IMR-90 (cell line): ENCODE results near the gene C5AR2. TPM values are rescaled to one million over a fixed set of nuclear protein-coding genes. Genes with fewer than 3 reads are reported as not detected.

Experiments used
- ATAC-seq: fragments of 200-7000 bp; cut with Tn5 transposase; 2 replicates; pipeline ENCODE4 v1.9.1; 2020; ENCODE audit warnings: low read depth, mild to moderate bottlenecking, moderate library complexity
- BruUV-seq: library from RNA; stranded (reverse); fragments of 400-500 nt; replicated peaks from 2 replicates; lab custom pipeline; 2021; lab: Mats Ljungman, UMichigan
- CTCF ChIA-PET: fragments of 300-600 bp; formaldehyde crosslinking; extraction: SDS; loops from one replicate; lab custom pipeline; 2021; ENCODE audit warnings: antibody characterized with exemption; lab: Yijun Ruan, JAX
- POLR2A ChIA-PET: fragments of 300-600 bp; sonication (Branson Sonifier 250); formaldehyde crosslinking; loops from one replicate; lab custom pipeline; 2022; ENCODE audit warnings: antibody characterized with exemption; ENCODE audit not compliant: unreplicated experiment; lab: Charles Lee
- DNase-seq: peaks from one replicate; pipeline ENCODE4 v3.0.0; 2013
- H2AFZ ChIP-seq: replicated peaks from 2 replicates; pipeline ENCODE3; 2013; ENCODE audit warnings: low read length, mild to moderate bottlenecking; ENCODE audit not compliant: poor library complexity
- H2AK5ac ChIP-seq: 2 replicates; pipeline ENCODE4 v1.6.1; 2013; ENCODE audit warnings: low read depth, low read length, inconsistent platforms
- H2AK9ac ChIP-seq: replicated peaks from 2 replicates; pipeline ENCODE3; 2013; ENCODE audit warnings: mild to moderate bottlenecking, low read depth, low read length, moderate library complexity; ENCODE audit not compliant: poor library complexity
- H2BK120ac ChIP-seq: 2 replicates; pipeline ENCODE4 v1.6.1; 2013; ENCODE audit warnings: low read depth, low read length, inconsistent platforms
- H2BK15ac ChIP-seq: 3 replicates; pipeline ENCODE4 v1.6.1; 2013; ENCODE audit warnings: low read depth, low read length, inconsistent platforms
- H2BK20ac ChIP-seq: 2 replicates; pipeline ENCODE4 v1.6.1; 2013; ENCODE audit warnings: low read depth, mild to moderate bottlenecking, inconsistent platforms, low read length, moderate library complexity
- H2BK5ac ChIP-seq: 2 replicates; pipeline ENCODE4 v1.6.1; 2013; ENCODE audit warnings: mild to moderate bottlenecking, low read depth, low read length, inconsistent platforms; ENCODE audit not compliant: poor library complexity, severe bottlenecking
- H3K14ac ChIP-seq: replicated peaks from 2 replicates; pipeline ENCODE4 v1.6.1; 2013; ENCODE audit warnings: low read depth, low read length, inconsistent platforms
- H3K18ac ChIP-seq: 2 replicates; pipeline ENCODE4 v1.6.1; 2013; ENCODE audit warnings: low read depth, low read length, control low read depth
- H3K23ac ChIP-seq: 2 replicates; pipeline ENCODE4 v1.6.1; 2013; ENCODE audit warnings: low read depth, low read length, inconsistent platforms
- H3K27ac ChIP-seq: 2 replicates; pipeline ENCODE4 v1.5.1; 2013; ENCODE audit warnings: mild to moderate bottlenecking, control low read depth, low read length; ENCODE audit not compliant: insufficient read depth
- H3K27me3 ChIP-seq: 2 replicates; pipeline ENCODE4 v1.6.1; 2013; ENCODE audit warnings: low read length; ENCODE audit not compliant: control insufficient read depth, insufficient read depth
- H3K36me3 ChIP-seq: 2 replicates; pipeline ENCODE4 v1.6.1; 2013; ENCODE audit warnings: low read length, mixed read lengths; ENCODE audit not compliant: control insufficient read depth, insufficient read depth
- H3K4ac ChIP-seq: 2 replicates; pipeline ENCODE4 v1.6.1; 2013; ENCODE audit warnings: low read depth, low read length, inconsistent platforms
- H3K4me1 ChIP-seq: 2 replicates; pipeline ENCODE4 v1.6.1; 2013; ENCODE audit warnings: low read length, mixed read lengths; ENCODE audit not compliant: control insufficient read depth, insufficient read depth
- H3K4me2 ChIP-seq: 2 replicates; pipeline ENCODE4 v1.6.1; 2013; ENCODE audit warnings: low read depth, mild to moderate bottlenecking, control low read depth, low read length, moderate library complexity
- H3K4me3 ChIP-seq: 2 replicates; pipeline ENCODE4 v1.5.1; 2013; ENCODE audit warnings: low read depth, mild to moderate bottlenecking, control low read depth, low read length, moderate library complexity; ENCODE audit not compliant: insufficient read depth
- H3K56ac ChIP-seq: 2 replicates; pipeline ENCODE4 v1.6.1; 2013; ENCODE audit warnings: low read length, inconsistent platforms; ENCODE audit not compliant: insufficient read depth; ENCODE audit errors: extremely low read depth
- H3K79me1 ChIP-seq, 2 experiments: 2 replicates each; pipeline ENCODE4 v1.6.1; 2013; ENCODE audit warnings: low read length in 2 of 2, inconsistent platforms in 1 of 2, low read depth in 1 of 2
- H3K9ac ChIP-seq: 2 replicates; pipeline ENCODE4 v1.6.1; 2013; ENCODE audit warnings: low read depth, low read length, control low read depth
- H3K9me1 ChIP-seq: 2 replicates; pipeline ENCODE4 v1.6.1; 2013; ENCODE audit warnings: low read length, inconsistent platforms; ENCODE audit not compliant: insufficient read depth
- H3K9me3 ChIP-seq: 2 replicates; pipeline ENCODE4 v1.6.1; 2013; ENCODE audit warnings: low read length; ENCODE audit not compliant: control insufficient read depth, insufficient read depth
- H4K20me1 ChIP-seq: 2 replicates; pipeline ENCODE4 v1.6.1; 2013; ENCODE audit warnings: low read length, inconsistent platforms; ENCODE audit not compliant: insufficient read depth
- H4K5ac ChIP-seq: 2 replicates; pipeline ENCODE4 v1.6.1; 2013; ENCODE audit warnings: mild to moderate bottlenecking, low read depth, low read length, control low read depth
- H4K8ac ChIP-seq, 2 experiments: 2 replicates each; pipeline ENCODE4 v1.6.1; 2013; ENCODE audit warnings: low read depth in 2 of 2, low read length in 2 of 2, control low read depth in 1 of 2, inconsistent platforms in 1 of 2
- H4K91ac ChIP-seq: 2 replicates; pipeline ENCODE4 v1.6.1; 2013; ENCODE audit warnings: low read depth, low read length, inconsistent platforms; ENCODE audit not compliant: insufficient read depth
- CEBPB ChIP-seq: IDR thresholded peaks from 2 replicates; pipeline ENCODE4 v1.6.1; 2012; ENCODE audit warnings: low read depth, low read length, improper control_type of control experiment
- CHD1 ChIP-seq: IDR thresholded peaks from 2 replicates; pipeline ENCODE4 v1.6.1; 2012; ENCODE audit warnings: low read depth, low read length, improper control_type of control experiment
- MAFK ChIP-seq: IDR thresholded peaks from 2 replicates; pipeline ENCODE4 v1.6.1; 2012; ENCODE audit warnings: low read depth, low read length, improper control_type of control experiment
- NFE2L2 ChIP-seq: fragments of 150-350 bp; IDR thresholded peaks from 2 replicates; pipeline ENCODE4 v1.6.1; 2016; ENCODE audit warnings: low read depth, mild to moderate bottlenecking, low read length
- POLR2A ChIP-seq: IDR thresholded peaks from 2 replicates; pipeline ENCODE4 v1.6.1; 2012; ENCODE audit warnings: mild to moderate bottlenecking, low read depth, low read length
- RCOR1 ChIP-seq: IDR thresholded peaks from 2 replicates; pipeline ENCODE4 v1.6.1; 2012; ENCODE audit warnings: mild to moderate bottlenecking, low read length, improper control_type of control experiment; ENCODE audit not compliant: insufficient replicate concordance
- RFX5 ChIP-seq: IDR thresholded peaks from 2 replicates; pipeline ENCODE4 v1.8.0; 2012; ENCODE audit warnings: low read depth, mild to moderate bottlenecking, low read length, moderate library complexity
- SMC3 ChIP-seq: fragments of 150-350 bp; IDR thresholded peaks from 2 replicates; pipeline ENCODE4 v1.6.1; 2016; ENCODE audit warnings: low read depth, mild to moderate bottlenecking, antibody characterized with exemption, low read length, moderate library complexity
- WGBS, 2 experiments: methylation state at CpG; one replicate each; pipeline versions ENCODE4 v1.1.5 to v1.1.7; 2013; ENCODE audit warnings: missing lambda C conversion rate in 2 of 2; ENCODE audit not compliant: insufficient read length in 1 of 2; ENCODE audit errors: extremely low coverage in 2 of 2; 5-methylcytosine and 5-hydroxymethylcytosine counted together
- dilution Hi-C: fragments of 300-500 bp; cut with HindIII; formaldehyde crosslinking; loops from one replicate; pipeline ENCODE4 v1.14.3; 2018; ENCODE audit warnings: low sequenced_read_pairs; ENCODE audit not compliant: unreplicated experiment
- in situ Hi-C: fragments of 300-500 bp; cut with MboI; formaldehyde crosslinking; loops from 3 replicates; pipeline ENCODE4 v1.14.3; 2019; ENCODE audit warnings: low sequenced_read_pairs, inconsistent platforms, mixed read lengths
- intact Hi-C: fragments of 100-400 bp; cut with micrococcal nuclease; formaldehyde crosslinking; loops from 2 replicates; pipeline ENCODE4 v1.10.0; 2022
- polyA plus RNA-seq, 3 experiments: library from polyadenylated mRNA; depleted of rRNA; stranded (reverse); fragments of >200 nt; gene quantifications; 2 replicates each; pipeline ENCODE4 v1.2.3, GENCODE V29; 2012; ENCODE audit warnings: low replicate concordance in 1 of 3
- total RNA-seq: library from RNA; depleted of rRNA; stranded (reverse); fragments of >200 nt; gene quantifications from 2 replicates; pipeline ENCODE4 v1.2.3, GENCODE V29; 2012
- TF ChIP-seq, protein P1 (sequence below): conservative IDR thresholded peaks from 2 replicates; pipeline ENCODE4 v1.5.1; 2012; ENCODE audit warnings: mild to moderate bottlenecking, low read depth, low read length, improper control_type of control experiment

The C5AR2 gene
- total and polyA plus RNA-seq, 2 of the 4 experiments (the other 2 are of a cell fraction), result not detected

DNA sequence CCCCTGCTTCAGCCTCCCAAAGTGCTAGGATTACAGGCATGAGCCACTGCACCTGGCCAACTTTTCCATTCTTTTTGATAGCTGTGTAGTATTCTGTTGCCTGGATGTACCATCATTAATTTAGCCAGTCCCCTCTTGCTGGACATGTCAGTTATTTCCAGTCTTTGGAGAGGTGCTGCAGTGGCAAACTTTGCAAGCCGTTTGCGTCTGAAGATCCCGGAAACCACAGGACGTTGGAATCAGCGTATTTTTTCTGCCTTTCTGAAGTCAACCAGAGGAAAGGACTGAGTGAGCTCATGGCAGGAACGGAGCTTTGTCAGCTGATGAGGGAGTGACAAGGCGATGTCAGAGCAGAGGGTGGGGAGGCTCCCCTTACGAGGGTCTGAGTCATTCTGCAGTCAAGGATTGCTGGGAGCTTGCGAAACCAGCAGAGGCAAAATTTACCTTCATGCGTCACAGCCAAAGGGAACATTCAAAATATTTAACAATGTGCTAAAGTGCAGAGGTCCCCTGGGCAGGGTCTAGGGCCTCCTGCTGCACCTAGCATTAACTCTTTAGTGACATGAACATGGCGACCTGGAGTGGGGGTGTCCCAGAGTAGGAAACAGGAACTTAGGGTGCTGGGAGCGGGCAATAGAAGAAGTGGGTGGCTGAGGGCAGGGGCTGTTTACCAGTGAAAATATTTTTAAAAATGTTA is 16.7 kb upstream of the C5AR2 start (continued):
- peak; percentile 55 for TF ChIP-seq MAFK
- peak; percentile 60 for TF ChIP-seq RCOR1

DNA sequence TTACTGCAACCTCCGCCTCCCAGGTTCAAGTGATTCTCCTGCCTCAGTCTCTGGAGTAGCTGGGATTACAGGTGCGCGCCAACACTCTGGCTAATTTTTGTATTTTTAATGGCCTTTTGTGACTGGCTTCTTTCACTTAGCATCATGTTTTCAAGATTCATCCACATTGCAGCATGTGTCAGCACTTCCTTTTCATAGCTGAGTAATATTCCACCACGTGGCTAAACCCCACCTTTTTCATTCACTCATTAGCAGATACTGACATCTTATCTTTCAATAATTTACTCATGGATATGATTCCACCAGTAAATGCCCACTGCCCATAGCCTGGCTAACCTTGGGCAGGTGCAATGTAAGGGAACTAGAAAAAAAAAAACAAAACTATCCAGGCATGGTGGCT is 15.5 kb upstream of the C5AR2 start:
- H2AK5ac ChIP-seq, result no peak overlapping the region
- H4K5ac ChIP-seq, result no peak overlapping the region
- no peaks in the 10 kb centered on the region for H3K9me1 ChIP-seq
- H2AK9ac ChIP-seq, result no peak overlapping the region
- no peak overlapping the region for H4K8ac ChIP-seq
- ATAC-seq (no peak), DNase-seq (no peak)
- no peak overlapping the region for H3K23ac ChIP-seq
- no peak overlapping the region for H3K4me3 ChIP-seq
- no peaks in the 10 kb centered on the region for H3K79me1 ChIP-seq
- 95% methylated on average over 3 of the region's 4 CpGs; no CpG with 5 or more reads in 1 of the 2 experiments for WGBS, 2 experiments
- H4K20me1 ChIP-seq, result no peaks in the 10 kb centered on the region
- no peak overlapping the region for H2BK15ac ChIP-seq
- in situ Hi-C loops, result no loop called here
- no peaks in the 10 kb centered on the region for H3K36me3 ChIP-seq
- H3K9ac ChIP-seq, result no peak overlapping the region
- TF ChIP-seq NFE2L2 (no peak), SMC3 (no peak), CEBPB (no peak), POLR2A (no peak), CHD1 (no peak), RFX5 (no peak)
- TF ChIP-seq, protein P1, sequence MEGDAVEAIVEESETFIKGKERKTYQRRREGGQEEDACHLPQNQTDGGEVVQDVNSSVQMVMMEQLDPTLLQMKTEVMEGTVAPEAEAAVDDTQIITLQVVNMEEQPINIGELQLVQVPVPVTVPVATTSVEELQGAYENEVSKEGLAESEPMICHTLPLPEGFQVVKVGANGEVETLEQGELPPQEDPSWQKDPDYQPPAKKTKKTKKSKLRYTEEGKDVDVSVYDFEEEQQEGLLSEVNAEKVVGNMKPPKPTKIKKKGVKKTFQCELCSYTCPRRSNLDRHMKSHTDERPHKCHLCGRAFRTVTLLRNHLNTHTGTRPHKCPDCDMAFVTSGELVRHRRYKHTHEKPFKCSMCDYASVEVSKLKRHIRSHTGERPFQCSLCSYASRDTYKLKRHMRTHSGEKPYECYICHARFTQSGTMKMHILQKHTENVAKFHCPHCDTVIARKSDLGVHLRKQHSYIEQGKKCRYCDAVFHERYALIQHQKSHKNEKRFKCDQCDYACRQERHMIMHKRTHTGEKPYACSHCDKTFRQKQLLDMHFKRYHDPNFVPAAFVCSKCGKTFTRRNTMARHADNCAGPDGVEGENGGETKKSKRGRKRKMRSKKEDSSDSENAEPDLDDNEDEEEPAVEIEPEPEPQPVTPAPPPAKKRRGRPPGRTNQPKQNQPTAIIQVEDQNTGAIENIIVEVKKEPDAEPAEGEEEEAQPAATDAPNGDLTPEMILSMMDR, result no peak
- H2BK5ac ChIP-seq, result no peak overlapping the region
- H3K18ac ChIP-seq, result no peak overlapping the region
- H2BK120ac ChIP-seq, result no peak overlapping the region
- H3K4me1 ChIP-seq, result 0 out of 2 replicates have a peak, but pooled peaks cover 2% of the 10 kb centered on the region
- H3K4me2 ChIP-seq, result no peak overlapping the region
- POLR2A ChIA-PET, result no interaction called here
- no peak overlapping the region for H3K14ac ChIP-seq
- no peak overlapping the region for H2BK20ac ChIP-seq
- no peaks in the 10 kb centered on the region for H3K27me3 ChIP-seq
- dilution Hi-C loops, result no loop called here
- no peak overlapping the region for H3K27ac ChIP-seq
- CTCF ChIA-PET, result no interaction called here
- H3K56ac ChIP-seq, result no peak overlapping the region
- H3K9me3 ChIP-seq, result no peaks in the 10 kb centered on the region; the same call in 1 of the 2 replicates
- no TSS peak for BruUV-seq
- no peak overlapping the region for H2AFZ ChIP-seq
- no peak overlapping the region for H3K4ac ChIP-seq
- intact Hi-C loops, result no loop called here
- H4K91ac ChIP-seq, result no peak overlapping the region
